MM.1S (cell line): ENCODE data around the gene DUSP12.

Experiments used
- EZH2 ChIP-seq: fragments of 300-600 bp; sonication (generic); optimal IDR thresholded peaks from 2 replicates; pipeline ENCODE3; 2017; ENCODE audit warnings: low read depth, mild to moderate bottlenecking, antibody characterized with exemption, low read length, mixed read lengths
- TF ChIP-seq, protein P1 (sequence below): fragments of 300-600 bp; sonication (generic); IDR thresholded peaks from 2 replicates; pipeline ENCODE4 v1.5.1; 2016; ENCODE audit warnings: antibody characterized with exemption, low read length, mixed read lengths

DNA sequence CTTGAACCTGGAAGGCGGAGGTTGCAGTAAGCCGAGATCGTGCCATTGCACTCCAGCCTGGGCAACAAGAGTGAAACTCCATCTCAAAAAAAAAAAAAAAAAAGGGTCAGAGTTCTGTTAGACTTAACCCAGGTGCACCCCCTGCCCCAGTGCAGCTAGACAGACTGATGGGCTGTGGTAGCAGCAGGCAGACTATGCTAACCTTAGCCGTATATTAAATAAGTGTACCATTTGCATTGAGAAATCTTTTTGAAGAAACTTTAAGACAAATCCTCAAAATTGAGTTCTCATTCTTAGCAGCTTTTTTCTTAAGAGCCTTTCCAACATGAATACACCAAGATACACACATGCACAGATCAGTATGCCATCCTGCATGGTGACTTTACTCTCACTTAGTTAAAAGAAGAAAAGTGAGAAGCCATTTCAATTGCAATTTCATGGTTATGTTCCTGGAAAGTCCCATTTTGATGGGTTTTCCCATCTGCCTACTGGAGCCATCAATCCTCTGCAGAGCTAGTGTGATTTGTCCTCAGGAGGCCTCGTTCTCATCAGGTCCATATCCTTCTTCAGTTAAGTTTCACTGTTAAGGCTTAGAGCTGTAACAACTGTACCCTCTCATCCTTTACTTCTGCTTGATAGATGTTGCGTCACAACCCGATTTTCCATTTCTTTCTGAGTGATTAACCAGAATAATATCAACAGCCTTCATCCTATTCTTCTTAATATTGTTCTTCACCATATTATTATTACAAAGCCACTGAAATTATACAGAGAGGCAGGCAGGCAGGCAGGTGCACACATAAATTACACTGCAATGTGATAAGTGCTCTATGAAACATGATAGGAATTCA, 21.0 kb upstream of the DUSP12 start:
- no peak for TF ChIP-seq EZH2
- TF ChIP-seq, protein P1, sequence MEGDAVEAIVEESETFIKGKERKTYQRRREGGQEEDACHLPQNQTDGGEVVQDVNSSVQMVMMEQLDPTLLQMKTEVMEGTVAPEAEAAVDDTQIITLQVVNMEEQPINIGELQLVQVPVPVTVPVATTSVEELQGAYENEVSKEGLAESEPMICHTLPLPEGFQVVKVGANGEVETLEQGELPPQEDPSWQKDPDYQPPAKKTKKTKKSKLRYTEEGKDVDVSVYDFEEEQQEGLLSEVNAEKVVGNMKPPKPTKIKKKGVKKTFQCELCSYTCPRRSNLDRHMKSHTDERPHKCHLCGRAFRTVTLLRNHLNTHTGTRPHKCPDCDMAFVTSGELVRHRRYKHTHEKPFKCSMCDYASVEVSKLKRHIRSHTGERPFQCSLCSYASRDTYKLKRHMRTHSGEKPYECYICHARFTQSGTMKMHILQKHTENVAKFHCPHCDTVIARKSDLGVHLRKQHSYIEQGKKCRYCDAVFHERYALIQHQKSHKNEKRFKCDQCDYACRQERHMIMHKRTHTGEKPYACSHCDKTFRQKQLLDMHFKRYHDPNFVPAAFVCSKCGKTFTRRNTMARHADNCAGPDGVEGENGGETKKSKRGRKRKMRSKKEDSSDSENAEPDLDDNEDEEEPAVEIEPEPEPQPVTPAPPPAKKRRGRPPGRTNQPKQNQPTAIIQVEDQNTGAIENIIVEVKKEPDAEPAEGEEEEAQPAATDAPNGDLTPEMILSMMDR = no peak
